ENCODE results near the gene GTF2H2C_2.
"Not testable (repeated sequence)": the region's sequence is repeated elsewhere in the genome, so short reads cannot be mapped to it uniquely, and the experiment has no call there.

Gene GTF2H2C_2

DNA sequence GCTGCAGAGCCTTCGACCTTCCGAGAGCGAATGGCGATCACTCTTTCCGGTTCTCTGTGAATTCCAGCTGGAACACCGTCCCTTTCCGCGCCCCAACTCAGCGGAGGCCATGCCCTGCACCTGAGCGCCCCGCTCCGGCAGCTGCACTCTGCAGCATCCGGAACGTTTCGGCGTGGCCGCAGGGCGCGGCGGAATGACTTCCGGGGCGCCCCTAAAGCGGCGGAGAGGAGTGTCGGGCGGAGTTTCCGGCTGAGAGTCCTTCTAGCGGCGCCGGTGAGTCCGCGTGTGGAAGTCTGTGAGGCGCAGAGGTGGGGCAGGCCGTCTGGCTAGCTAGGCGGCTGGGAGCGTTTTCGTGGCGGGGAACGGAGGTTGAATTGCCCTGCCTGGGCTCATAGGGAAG, at the start of gene GTF2H2C_2:
Gene GTF2H2C_2, plus strand, starts transcription at position 252 of the 400 bp plus-strand sequence.
- not testable (repeated sequence) for H3K27ac Mint-ChIP-seq; H3K4me3 Mint-ChIP-seq; DNase-seq; H3K4me1 Mint-ChIP-seq; H3K36me3 Mint-ChIP-seq (ENCODE audit: low read depth); H3K27me3 Mint-ChIP-seq; H3K9me3 Mint-ChIP-seq
- peak; percentile 100 for ATAC-seq

DNA sequence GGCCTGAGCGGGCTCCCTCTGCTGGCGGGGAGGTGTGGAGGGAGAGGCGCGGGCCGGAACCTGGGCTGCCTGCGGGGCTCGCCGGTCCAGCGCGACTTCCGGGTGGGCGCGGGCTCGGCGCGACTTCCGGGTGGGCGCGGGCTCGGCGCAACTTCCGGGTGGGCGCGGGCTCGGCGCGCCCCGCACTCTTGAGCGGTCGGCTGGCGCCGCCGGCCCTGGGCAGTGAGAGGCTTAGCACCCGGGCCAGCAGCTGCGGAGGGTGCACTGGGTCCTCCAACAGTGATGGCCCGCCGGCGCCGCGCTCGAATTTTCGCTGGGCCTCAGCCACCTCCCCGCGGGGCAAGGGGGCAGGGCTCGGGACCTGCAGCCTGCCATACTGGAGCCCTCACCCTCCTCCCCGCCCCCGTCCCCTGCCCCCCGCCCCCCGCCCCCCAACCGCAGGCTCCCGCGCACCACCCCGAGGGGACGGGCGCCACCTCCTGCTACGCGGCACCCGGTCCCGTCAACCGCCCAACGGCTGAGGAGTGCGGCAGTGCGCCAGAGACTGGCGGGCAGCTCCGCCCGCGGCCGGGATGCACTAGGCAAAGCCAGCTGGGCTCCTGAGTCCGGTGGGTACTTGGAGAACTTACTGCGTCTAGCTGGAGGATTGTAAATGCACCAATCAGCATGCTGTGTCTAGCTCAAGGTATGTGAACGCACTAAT, 14.0 kb upstream of the GTF2H2C_2 start:
- not testable (repeated sequence) for H3K27ac Mint-ChIP-seq; H3K27me3 Mint-ChIP-seq; H3K36me3 Mint-ChIP-seq (ENCODE audit: low read depth); H3K9me3 Mint-ChIP-seq; H3K4me1 Mint-ChIP-seq
- peak; percentile 46 for DNase-seq
- peak overlapping the region; percentile 64 for H3K4me3 Mint-ChIP-seq
- peak; percentile 63 for ATAC-seq

DNA sequence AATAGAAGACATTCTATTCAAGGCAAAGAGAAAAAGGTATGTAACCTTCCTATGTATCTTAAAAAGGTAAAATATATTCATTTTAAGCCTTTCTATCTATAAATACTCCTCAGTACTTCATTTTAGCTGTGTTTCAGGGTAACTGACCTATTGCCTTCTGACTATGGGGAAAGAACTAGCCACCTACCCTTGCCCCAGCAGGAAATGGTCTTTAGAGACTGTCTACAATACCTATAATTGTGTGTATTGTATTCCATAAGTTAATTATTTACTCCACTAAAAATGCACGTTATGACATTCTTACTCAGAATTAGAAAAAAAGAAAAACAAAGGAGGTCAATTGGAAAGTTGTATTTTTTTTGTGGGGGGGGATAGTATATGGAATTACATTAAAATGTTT, 6.2 kb downstream of the GTF2H2C_2 start:
- H3K27ac Mint-ChIP-seq; H3K4me3 Mint-ChIP-seq; H3K4me1 Mint-ChIP-seq; ATAC-seq; DNase-seq; H3K27me3 Mint-ChIP-seq; H3K36me3 Mint-ChIP-seq (ENCODE audit: low read depth); H3K9me3 Mint-ChIP-seq: not testable (repeated sequence)

DNA sequence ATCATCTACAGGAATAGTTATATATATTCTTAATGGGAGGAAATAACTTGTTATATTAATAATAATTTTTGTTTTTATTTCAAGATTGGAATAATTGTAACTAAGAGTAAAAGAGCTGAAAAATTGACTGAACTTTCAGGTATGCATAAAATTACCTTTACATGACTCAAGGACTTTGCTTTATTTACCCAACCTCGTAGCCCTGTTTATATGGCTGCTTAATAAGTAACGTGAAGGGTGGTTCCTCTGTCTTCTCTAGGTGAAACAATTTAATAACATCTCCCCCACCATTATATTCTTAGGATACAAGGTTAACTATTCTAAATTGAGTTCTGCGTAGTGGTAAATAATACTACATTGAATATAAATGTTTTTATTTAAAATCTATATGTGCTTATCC, 8.0 kb downstream of the GTF2H2C_2 start:
- H3K9me3 Mint-ChIP-seq; H3K4me1 Mint-ChIP-seq; DNase-seq; ATAC-seq; H3K27ac Mint-ChIP-seq; H3K36me3 Mint-ChIP-seq (ENCODE audit: low read depth); H3K4me3 Mint-ChIP-seq; H3K27me3 Mint-ChIP-seq: not testable (repeated sequence)

DNA sequence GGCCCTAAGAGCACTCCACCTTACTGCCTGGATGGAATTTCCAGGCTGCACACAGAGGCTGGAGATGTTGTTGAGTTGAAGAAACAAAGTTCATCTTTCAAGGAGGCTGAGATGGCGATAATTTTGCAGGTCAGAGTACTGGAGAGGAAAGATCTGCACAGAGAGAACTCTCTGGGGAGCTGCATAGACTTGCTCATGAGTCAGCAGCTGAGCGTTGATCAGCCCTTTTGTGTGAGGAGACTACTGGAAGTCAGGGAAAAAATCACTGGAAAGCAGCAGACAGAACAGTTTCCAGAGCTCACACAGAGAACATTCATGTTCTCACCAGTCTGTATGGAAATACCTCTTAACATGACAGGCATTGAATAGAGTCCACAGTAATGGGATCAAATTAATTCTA, 23.4 kb downstream of the GTF2H2C_2 start:
- DNase-seq; H3K4me1 Mint-ChIP-seq; H3K4me3 Mint-ChIP-seq; H3K9me3 Mint-ChIP-seq; H3K27ac Mint-ChIP-seq; ATAC-seq; H3K27me3 Mint-ChIP-seq; H3K36me3 Mint-ChIP-seq (ENCODE audit: low read depth): not testable (repeated sequence)

DNA sequence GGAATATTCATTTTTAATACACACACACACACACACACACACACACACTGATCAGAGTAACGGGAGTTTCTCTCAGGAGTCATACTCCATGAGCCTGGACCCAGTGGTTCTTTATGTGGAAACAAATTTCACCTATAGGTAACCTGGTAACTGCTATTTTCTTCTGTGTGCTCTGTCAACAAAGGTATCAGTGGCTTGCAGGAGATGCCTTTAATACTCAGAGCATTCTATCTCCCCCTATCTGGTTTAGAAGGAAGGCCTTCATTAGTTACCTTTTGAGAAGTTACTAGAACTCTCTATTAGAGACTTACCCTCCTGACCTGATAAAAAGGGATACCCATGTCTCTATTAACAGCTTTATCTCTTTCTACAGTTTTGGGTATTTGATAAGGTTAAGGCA, 34.4 kb downstream of the GTF2H2C_2 start:
- H3K9me3 Mint-ChIP-seq; ATAC-seq; H3K36me3 Mint-ChIP-seq (ENCODE audit: low read depth); H3K27ac Mint-ChIP-seq; H3K27me3 Mint-ChIP-seq; H3K4me1 Mint-ChIP-seq; H3K4me3 Mint-ChIP-seq; DNase-seq: not testable (repeated sequence)

DNA sequence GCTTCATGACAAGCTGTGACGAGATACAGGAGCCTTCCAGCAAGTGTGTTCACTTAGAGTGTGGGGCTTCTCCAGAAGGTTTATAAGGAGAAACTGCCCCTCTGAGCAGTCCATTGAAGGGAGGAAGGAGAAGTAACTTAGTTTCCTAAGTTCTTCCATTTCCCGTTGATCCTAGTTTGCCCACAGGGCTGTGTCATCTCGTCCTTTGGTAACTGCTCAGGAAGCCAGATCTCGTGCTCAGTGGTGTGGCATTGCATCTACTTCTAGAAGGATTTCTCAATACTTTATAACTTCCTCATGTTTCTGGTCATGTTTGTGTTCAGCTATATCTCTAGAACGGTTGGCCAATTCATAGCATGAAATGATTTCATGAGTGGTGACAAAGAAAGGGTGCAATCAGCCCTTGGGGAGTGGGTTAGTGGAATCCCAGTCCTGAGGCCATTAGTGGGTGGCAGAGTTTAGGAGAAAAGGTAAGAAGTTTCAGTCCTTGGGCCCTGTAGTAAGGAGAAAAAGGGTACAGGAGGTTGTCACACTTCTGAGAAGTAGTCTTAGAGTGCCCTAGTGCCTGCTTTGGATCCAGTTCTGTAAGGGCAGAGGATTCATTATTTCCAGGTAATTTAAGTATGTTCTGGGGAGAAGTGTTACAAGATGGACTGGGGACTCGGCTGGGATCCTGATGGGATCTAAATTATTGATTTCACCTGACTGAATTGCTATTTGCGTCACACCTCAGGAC, 36.2 kb downstream of the GTF2H2C_2 start:
- H3K36me3 Mint-ChIP-seq (ENCODE audit: low read depth); H3K4me3 Mint-ChIP-seq; H3K27me3 Mint-ChIP-seq; DNase-seq; H3K27ac Mint-ChIP-seq; ATAC-seq; H3K9me3 Mint-ChIP-seq; H3K4me1 Mint-ChIP-seq: not testable (repeated sequence)

DNA sequence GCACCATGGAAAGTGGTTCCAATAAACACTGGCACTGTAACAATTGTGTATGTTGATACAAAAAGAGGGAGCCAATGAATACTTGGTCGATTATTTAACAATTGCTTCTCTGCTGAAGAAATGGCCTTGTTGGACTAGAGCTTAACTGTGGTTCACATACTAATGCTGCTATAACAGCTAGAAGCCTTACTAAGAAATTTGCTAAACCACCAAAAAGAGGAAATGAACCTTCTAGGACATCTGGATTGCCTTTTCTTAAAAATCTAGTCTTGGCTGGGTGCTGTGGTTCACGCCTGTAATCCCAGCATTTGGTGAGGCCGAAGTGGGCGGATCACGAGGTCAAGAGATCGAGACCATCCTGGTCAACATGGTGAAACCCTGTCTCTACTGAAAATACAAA, 41.9 kb downstream of the GTF2H2C_2 start:
- not testable (repeated sequence) for H3K27me3 Mint-ChIP-seq; ATAC-seq; DNase-seq; H3K36me3 Mint-ChIP-seq (ENCODE audit: low read depth); H3K4me3 Mint-ChIP-seq; H3K9me3 Mint-ChIP-seq; H3K4me1 Mint-ChIP-seq; H3K27ac Mint-ChIP-seq

DNA sequence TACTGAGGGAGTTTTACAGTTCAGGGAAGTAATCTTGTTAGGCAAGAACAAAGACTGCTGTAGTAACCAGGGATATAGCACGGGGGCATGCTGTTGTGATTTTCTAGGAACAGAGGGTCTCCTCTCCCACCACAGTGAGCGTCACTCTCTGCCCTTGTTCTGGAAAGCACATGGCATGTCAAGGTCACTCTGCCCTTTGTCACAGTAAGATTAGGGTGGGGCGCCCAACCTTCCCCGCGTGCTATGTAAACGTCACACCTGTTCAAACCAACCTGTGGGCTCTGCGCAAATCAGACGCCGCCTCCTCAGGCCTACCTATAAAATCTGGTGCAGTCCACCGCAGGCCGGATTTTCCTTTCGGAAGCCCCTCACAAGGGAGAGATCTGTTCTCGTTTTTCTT, 44.0 kb downstream of the GTF2H2C_2 start:
- not testable (repeated sequence) for H3K9me3 Mint-ChIP-seq; DNase-seq; H3K36me3 Mint-ChIP-seq (ENCODE audit: low read depth); H3K4me1 Mint-ChIP-seq; H3K4me3 Mint-ChIP-seq; H3K27ac Mint-ChIP-seq; ATAC-seq; H3K27me3 Mint-ChIP-seq

DNA sequence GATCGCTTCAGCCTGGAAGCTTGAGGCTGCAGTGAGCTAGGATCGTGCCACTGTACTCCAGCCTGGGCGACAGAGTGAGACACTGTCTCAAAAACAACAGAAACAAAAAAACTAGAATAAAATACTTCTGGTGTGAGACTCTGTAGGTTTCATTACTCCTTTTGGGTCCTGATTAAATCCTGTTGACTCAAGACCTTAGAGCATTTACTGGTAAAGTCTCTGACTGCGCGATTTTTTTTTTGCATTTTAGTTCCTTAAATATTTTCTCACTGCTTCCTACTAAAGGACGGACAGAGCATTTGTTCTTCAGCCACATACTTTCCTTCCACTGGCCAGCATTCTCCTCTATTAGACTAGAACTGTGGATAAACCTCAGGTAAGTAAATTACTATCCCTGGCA, 46.8 kb downstream of the GTF2H2C_2 start:
- H3K36me3 Mint-ChIP-seq (ENCODE audit: low read depth); H3K27ac Mint-ChIP-seq; H3K9me3 Mint-ChIP-seq; H3K4me3 Mint-ChIP-seq; H3K27me3 Mint-ChIP-seq; H3K4me1 Mint-ChIP-seq; ATAC-seq; DNase-seq: not testable (repeated sequence)

DNA sequence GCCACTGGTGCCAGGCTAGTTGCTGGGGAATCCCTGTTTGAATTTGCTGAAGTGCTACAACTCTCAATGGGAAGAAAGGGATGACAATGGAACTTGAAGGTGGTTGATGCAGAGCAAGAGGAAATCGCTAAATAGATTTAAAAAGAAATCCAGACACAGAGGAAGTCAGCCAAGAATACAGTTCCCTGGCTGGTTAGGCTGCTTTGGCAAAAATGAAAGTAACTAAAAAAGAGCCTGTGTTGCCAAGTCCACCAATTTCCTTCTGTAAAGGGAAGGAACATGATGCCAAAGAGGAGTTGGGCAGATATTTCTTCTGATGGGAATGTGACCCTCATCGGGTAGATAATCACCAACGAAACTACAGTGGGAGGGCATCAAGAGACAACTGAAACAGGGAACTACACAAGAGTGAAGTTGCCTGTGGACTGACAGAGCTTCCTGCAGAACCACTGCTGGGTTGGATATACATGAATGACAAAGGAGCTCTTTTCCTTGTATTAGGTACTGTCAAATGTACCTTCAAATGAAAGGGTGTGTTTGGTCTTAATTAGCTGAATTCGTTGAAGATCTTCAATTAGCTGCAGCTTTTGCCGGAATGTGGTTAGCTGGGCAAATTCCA, 49.0 kb downstream of the GTF2H2C_2 start:
- H3K27me3 Mint-ChIP-seq; ATAC-seq; H3K9me3 Mint-ChIP-seq; H3K4me3 Mint-ChIP-seq; DNase-seq; H3K4me1 Mint-ChIP-seq; H3K27ac Mint-ChIP-seq; H3K36me3 Mint-ChIP-seq (ENCODE audit: low read depth): not testable (repeated sequence)

DNA sequence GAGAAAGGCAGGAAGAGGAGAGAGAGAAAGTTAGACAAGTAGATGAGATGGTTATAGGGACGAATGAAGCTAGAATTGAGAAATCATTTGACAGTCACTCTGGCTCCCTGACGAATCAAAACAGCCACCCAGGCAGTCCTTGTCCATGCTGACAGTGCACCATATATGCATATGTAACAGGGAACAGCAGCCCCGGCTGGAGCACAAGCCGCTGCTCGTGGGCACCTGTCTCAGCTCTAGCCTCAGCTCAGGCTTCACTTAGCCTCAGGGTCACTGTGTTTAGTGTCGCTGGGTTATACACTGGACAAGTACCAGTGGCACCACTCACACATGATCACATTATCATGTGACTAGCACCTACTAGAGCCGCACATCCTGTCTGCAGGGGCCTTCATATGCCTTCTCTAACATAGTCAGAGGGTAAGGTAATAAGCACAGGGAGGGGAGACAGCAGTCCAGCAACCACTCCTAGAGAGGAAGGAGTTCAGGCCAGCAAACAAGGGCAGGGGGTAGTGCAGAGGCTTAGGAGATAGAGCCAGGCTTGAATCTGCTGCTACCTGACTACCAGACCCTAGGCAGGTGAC, 54.9 kb downstream of the GTF2H2C_2 start:
- not testable (repeated sequence) for H3K27ac Mint-ChIP-seq; H3K9me3 Mint-ChIP-seq; H3K4me3 Mint-ChIP-seq; H3K4me1 Mint-ChIP-seq; H3K36me3 Mint-ChIP-seq (ENCODE audit: low read depth); ATAC-seq; DNase-seq; H3K27me3 Mint-ChIP-seq
